ENCODE data around the gene SGCA. TPM values are rescaled to one million over a fixed set of nuclear protein-coding genes. Genes with fewer than 3 reads are reported as not detected.

Gene SGCA
- total and polyA plus RNA-seq, 2 of the 8 experiments (the other 6 are each of a cell fraction or from before 2014, with no cell fraction given), result 0.12 TPM; not detected in 1

- no peak for TF ChIP-seq EGR1 (IDR thresholded peaks at IDR 0.05; ENCODE audit: borderline replicate concordance, low read depth, low read length)
- TF ChIP-seq CBX8 (IDR thresholded peaks at IDR 0.05; ENCODE audit: borderline replicate concordance, low read depth, low read length), result no peak
- TF ChIP-seq FOSL1 (IDR thresholded peaks at IDR 0.05; ENCODE audit: insufficient read depth, low read depth, low read length), result no peak
- TF ChIP-seq SUZ12 (IDR thresholded peaks at IDR 0.05; ENCODE audit: low read length), result no peak
- no peak for TF ChIP-seq KDM1A (IDR thresholded peaks at IDR 0.05; ENCODE audit: borderline replicate concordance, low read length)
- TF ChIP-seq CEBPB (IDR thresholded peaks at IDR 0.05; ENCODE audit: low read depth, low read length), result no peak
- no peak for TF ChIP-seq RNF2 (IDR thresholded peaks at IDR 0.05; ENCODE audit: borderline replicate concordance, low read depth, low read length, missing control alignments, poor library complexity, severe bottlenecking)
- TF ChIP-seq MAFK (IDR thresholded peaks at IDR 0.05; ENCODE audit: low read depth, low read length), result no peak
These were observed 33.6 kb upstream of the SGCA start (continued) for GRCh38 chr17:50132104-50132794.
